MM.1S (cell line): Measurements from ENCODE around the gene PCNT.

ENCODE experiments used
- EZH2 ChIP-seq: fragments of 300-600 bp; sonication (generic); optimal IDR thresholded peaks from 2 replicates; pipeline ENCODE3; 2017; ENCODE audit warnings: low read depth, mild to moderate bottlenecking, antibody characterized with exemption, low read length, mixed read lengths
- EZH2phosphoT487 ChIP-seq: fragments of 300-600 bp; sonication (generic); IDR thresholded peaks from 2 replicates; pipeline ENCODE4 v1.6.1; 2018; ENCODE audit warnings: antibody characterized with exemption, low read length
- TF ChIP-seq, protein P1 (sequence below): fragments of 300-600 bp; sonication (generic); IDR thresholded peaks from 2 replicates; pipeline ENCODE4 v1.5.1; 2016; ENCODE audit warnings: antibody characterized with exemption, low read length, mixed read lengths

DNA sequence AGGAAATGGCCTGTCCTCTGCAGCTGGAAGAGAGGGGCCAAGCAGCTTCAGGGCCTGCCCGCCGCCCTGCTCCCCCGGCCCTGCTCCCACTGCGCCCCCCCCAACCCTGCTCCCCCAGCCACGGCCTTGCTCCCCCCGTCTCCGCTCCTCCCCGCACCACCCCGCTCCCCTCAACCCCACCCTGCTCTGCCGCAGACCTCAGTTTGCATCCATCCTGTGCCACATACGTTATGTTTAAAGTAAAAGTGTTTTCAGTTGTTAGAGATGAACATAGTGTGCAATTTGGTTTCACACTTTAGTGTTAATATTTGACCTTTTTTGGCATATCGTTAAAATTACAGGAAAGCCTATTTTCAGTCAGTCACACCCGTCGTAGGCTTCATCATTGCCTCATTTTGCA lies 100.7 kb downstream of the PCNT start:
- TF ChIP-seq, protein P1, sequence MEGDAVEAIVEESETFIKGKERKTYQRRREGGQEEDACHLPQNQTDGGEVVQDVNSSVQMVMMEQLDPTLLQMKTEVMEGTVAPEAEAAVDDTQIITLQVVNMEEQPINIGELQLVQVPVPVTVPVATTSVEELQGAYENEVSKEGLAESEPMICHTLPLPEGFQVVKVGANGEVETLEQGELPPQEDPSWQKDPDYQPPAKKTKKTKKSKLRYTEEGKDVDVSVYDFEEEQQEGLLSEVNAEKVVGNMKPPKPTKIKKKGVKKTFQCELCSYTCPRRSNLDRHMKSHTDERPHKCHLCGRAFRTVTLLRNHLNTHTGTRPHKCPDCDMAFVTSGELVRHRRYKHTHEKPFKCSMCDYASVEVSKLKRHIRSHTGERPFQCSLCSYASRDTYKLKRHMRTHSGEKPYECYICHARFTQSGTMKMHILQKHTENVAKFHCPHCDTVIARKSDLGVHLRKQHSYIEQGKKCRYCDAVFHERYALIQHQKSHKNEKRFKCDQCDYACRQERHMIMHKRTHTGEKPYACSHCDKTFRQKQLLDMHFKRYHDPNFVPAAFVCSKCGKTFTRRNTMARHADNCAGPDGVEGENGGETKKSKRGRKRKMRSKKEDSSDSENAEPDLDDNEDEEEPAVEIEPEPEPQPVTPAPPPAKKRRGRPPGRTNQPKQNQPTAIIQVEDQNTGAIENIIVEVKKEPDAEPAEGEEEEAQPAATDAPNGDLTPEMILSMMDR = no peak
- TF ChIP-seq EZH2phosphoT487 (no peak), EZH2 (no peak)
